Pons (tissue), 1 donor: ENCODE measurements around the gene CNR2.
"Not testable (repeated sequence)": the region's sequence is repeated elsewhere in the genome, so short reads cannot be mapped to it uniquely, and the experiment has no call there.

Experiments used
- DNase-seq: peaks from one replicate; pipeline ENCODE4 v3.0.0-alpha.2; 2016; ENCODE audit warnings: low spot score

CNR2 gene

GRCh38 chr1:23916209-23917131, 3.3 kb upstream of the CNR2 start:
- peak; percentile 50 for DNase-seq

- no peak for DNase-seq
Observed at GRCh38 chr1:23915466-23915865, 2.3 kb upstream of the CNR2 start.

GRCh38 chr1:23914921-23915320, 1.8 kb upstream of the CNR2 start:
- no peak for DNase-seq

GRCh38 chr1:23911921-23912320, 1.2 kb downstream of the CNR2 start:
- no peak for DNase-seq

DNA sequence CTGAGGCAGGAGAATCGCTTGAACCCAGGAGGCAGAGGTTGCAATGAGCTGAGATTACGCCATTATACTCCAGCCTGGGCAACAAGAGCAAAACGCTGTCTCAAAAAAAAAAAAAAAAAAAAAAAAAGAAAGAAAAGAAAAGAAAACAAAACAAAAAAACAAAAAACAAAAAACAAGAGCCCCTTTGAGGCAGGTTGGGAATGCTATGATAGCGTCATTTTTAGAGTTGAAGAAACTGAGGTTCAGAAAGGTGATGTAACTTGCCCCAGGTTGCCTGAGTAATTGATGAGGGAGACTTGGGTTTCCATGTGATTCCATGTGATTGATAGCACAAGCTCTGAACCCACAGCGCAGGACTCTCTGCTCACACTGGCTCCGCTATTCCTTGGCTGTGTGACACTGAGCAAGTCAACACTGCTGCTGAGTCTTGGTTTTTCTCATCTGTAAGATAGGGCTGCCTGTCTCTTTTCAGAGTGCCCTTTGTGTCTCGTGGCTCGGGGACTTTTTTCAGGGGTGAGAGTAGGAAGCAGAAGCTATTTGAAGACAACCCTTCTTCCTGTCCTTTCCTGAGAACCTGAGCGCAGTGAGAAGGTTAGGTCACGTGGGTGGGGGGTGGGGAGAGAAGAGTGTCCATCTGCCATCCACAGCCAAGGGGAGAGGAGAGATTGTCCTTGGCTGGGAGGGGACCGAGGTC, 2.5 kb downstream of the CNR2 start:
- DNase-seq: no peak

- DNase-seq: no peak
Observed at GRCh38 chr1:23910144-23910543, 3.0 kb downstream of the CNR2 start.

- DNase-seq: no peak
Observed at GRCh38 chr1:23909412-23909811, 3.8 kb downstream of the CNR2 start.

- DNase-seq: no peak
Observed at GRCh38 chr1:23908453-23909341, 4.5 kb downstream of the CNR2 start.

GRCh38 chr1:23906731-23907130, 6.4 kb downstream of the CNR2 start:
- DNase-seq: no peak

- DNase-seq: no peak
Observed at GRCh38 chr1:23905461-23906025, 7.6 kb downstream of the CNR2 start.

DNA sequence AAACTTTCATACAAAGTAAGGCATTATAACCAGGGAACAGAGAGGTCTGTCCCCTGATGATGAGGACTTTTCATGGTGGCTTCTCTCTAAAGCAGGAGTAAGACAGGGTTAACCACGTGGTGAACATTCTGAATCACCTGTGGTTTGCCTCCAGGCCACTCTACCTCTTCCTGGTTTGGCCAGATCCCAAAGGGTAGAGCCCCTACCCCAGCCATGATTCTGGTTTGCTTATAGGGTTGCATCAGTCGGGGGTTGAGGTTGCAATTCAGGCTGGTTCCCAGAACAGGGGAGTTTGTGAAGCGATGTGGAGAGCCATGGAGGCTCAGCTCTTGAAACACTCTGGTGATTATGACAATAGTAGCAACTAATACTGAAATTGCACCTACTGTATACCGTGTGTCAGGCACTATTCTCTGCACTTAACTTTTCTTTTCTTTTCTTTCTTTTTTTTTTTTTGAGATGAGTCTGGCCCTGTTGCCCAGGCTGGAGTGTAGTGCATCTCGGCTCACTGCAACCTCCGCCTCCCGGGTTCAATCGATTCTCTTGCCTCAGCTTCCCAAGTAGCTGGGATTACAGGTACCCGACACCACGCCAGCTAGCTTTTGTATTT, 8.3 kb downstream of the CNR2 start:
- no peak for DNase-seq

- no peak for DNase-seq
Observed at GRCh38 chr1:23903754-23904153, 9.4 kb downstream of the CNR2 start.

DNA sequence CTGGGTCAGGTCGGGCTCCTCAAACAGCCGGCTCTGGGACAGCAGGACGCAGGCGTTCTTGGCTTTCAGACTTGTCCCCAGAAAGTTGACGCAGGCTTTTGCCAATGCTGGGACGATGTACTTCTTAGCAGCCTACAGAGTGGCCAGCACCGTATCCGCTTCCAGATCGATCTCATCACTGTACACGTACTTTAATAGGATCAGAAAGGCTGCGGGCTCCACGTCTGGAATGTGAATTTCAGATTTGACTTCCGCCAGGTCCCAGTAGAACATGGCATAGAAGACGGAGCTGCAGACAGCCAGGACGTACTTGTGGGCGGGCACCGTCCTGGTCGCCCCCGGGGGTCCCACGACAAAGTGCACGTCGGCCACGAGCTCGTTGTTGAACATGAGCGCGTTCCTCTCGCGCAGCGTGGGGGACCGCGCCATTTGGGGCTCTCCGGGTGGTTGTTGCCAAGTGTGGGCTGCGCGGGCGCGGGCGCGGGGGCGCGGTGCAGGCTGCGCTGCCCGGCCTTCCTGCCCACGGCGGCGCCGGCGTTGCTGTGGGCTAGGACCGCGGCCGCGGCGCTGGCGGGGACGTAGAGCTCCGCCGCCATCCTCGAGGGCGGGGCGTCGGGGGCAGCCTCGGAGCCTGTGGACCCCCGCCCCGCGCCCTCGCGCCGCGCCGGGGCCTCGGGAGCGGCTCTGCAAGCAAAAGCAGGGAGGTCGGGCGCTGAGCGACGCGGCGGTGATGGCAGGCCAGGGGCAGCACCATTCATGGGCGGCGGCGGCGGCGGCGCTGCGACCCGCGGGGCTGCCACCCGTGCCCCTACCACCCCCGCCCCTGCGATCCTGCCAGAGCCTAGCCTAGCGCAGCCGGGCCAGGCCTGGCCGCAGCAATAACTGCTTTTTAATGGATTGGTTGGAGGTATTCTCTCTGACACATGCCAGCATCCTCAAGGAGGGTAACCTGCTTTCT, 10.6 kb downstream of the CNR2 start:
- DNase-seq: no peak

GRCh38 chr1:23900017-23900416, 13.1 kb downstream of the CNR2 start:
- not testable (repeated sequence) for DNase-seq

DNA sequence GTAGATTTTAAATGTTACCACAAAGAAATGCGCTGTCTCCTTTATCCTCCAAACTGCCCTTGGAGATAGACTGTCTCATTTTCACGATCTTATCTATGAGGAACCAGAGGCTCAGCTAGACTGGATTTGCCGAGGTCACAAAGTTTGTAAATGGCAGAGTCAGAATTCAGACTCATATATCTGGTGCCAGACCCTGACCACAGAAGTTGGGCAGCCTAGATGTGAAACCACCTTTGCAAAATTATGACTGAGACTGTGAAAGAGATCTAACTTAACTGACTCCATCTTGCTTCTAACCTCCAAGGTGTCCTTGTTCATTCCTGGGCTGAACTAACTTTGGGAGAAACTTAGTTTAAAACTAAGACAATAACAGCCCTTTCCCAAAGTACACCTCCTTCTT, 14.1 kb downstream of the CNR2 start:
- DNase-seq: no peak

DNA sequence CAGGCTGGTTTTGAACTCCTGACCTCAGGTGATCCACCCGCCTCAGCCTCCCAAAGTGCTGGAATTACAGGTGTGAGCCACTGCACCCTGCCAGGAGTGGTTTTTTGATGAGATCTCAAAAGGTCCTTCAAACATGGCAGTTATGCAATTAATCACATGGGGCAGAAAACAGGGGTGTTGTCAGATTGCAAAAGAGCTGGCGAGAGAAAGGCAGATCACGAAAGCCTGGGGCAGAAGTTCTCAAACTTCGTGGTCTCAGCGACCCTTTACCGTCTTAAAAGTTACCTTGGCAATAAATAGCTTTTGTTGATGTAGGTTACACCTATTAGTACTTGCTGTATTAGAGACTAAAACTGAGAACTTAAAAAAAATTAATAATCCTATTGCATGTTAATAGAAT, 16.1 kb downstream of the CNR2 start:
- no peak for DNase-seq

DNA sequence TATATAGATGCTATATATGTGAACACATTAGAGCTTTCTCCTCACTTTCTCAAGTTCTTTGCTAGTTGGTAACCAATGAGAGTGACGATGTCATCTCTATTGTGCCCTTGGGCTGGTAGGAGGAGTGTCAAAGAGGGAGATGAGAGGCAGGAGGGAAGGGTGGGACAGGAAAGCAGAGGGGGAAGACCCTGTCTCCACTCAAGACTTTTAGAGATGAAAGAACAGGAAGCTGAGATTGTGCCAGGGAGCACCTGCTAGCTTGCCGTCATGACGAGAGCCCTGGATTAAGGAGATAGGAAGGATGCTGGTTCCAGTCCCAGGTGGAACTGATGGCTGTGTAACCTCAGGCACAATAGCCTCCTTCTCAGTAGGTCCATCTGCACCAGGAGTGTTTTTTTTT, 16.7 kb downstream of the CNR2 start:
- DNase-seq: no peak

DNA sequence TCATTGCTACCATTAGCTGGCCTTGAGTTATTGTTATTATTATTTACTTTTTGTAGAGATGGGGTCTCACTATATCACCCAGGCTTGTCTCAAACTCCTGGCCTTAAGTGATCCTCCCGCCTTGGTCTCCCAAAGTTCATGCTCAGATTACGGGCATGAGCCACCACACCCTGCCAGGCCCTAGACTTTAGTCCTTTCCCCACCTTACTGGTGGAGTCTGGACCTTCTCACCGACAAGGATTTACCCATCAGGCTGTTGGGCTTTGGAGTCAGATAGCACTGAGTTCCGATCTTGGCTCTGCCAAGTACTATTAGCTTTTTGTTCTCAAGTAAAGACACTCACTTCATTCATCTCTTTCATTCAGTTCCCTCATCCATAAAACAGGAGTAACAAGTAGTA, 17.2 kb downstream of the CNR2 start:
- DNase-seq: no peak

- no peak for DNase-seq
Observed at GRCh38 chr1:23895082-23895481, 18.1 kb downstream of the CNR2 start.

- DNase-seq: no peak
Observed at GRCh38 chr1:23889074-23889473, 24.1 kb downstream of the CNR2 start.
